K562 (cell line): ENCODE results near the gene SLC6A6. TPM values are rescaled to one million over a fixed set of nuclear protein-coding genes. Genes with fewer than 3 reads are reported as not detected.

Source experiments
- ATF3 ChIP-seq, 2 experiments: fragments of 450-650 bp in 1 of 2; sonication (generic) in 1 of 2; formaldehyde crosslinking in 1 of 2; IDR thresholded peaks in 1 of 2; conservative IDR thresholded peaks in 1 of 2; 2 replicates each; pipeline versions ENCODE4 v1.6.1 to v1.8.1; 2016 to 2023; ENCODE audit warnings: mild to moderate bottlenecking in 2 of 2, moderate library complexity in 2 of 2, inconsistent platforms in 1 of 2, missing genetic modification reagents in 1 of 2
- BRD9 ChIP-seq: fragments of 450-650 bp; IDR thresholded peaks from 2 replicates; pipeline ENCODE4 v1.6.1; 2018; ENCODE audit warnings: low read depth; ENCODE audit not compliant: partially characterized antibody
- CHD7 ChIP-seq: fragments of 200-600 bp; sonication (generic); IDR thresholded peaks from one replicate; pipeline ENCODE4 v1.6.1; 2012; ENCODE audit warnings: mild to moderate bottlenecking, low read depth, low read length, inconsistent platforms
- CREB3L1 ChIP-seq: fragments of 450-650 bp; IDR thresholded peaks from 2 replicates; pipeline ENCODE4 v1.6.1; 2014; ENCODE audit warnings: low read depth, mild to moderate bottlenecking, moderate library complexity, borderline replicate concordance
- EP300 ChIP-seq: IDR thresholded peaks from 2 replicates; pipeline ENCODE4 v1.6.1; 2012; ENCODE audit warnings: low read length, improper control_type of control experiment
- HLTF ChIP-seq: fragments of 450-650 bp; IDR thresholded peaks from 2 replicates; pipeline ENCODE4 v1.6.1; 2016
- RUNX1 ChIP-seq: sonication (generic); IDR thresholded peaks from 2 replicates; pipeline ENCODE4 v1.6.1; 2016; ENCODE audit warnings: antibody characterized with exemption, low read depth
- SREBF2 ChIP-seq: sonication (generic); formaldehyde crosslinking; IDR thresholded peaks from 2 replicates; pipeline ENCODE4 v1.4.0; 2020; ENCODE audit warnings: mild to moderate bottlenecking, missing genetic modification reagents
- TFAP4 ChIP-seq: sonication (generic); formaldehyde crosslinking; IDR thresholded peaks from 2 replicates; pipeline ENCODE4 v1.8.0; 2022; ENCODE audit warnings: missing genetic modification reagents, mild to moderate bottlenecking, moderate library complexity, borderline replicate concordance
- ZKSCAN1 ChIP-seq: fragments of 150-350 bp; IDR thresholded peaks from 2 replicates; pipeline ENCODE4 v1.6.1; 2016; ENCODE audit warnings: low read depth, low read length
- ZNF175 ChIP-seq: fragments of 200-800 bp; sonication (Bioruptor generic); IDR thresholded peaks from 2 replicates; pipeline ENCODE4 v1.6.1; 2016; ENCODE audit warnings: low read depth, mild to moderate bottlenecking, missing genetic modification characterization, missing compliant biosample characterization
- ZNF212 ChIP-seq: fragments of 450-650 bp; formaldehyde crosslinking; IDR thresholded peaks from 2 replicates; pipeline ENCODE4 v1.4.0; 2020; ENCODE audit warnings: mild to moderate bottlenecking
- ZNF253 ChIP-seq: fragments of 250-450 bp; sonication (Bioruptor Pico); conservative IDR thresholded peaks from 2 replicates; pipeline ENCODE4 v1.6.1; 2021; ENCODE audit warnings: mild to moderate bottlenecking
- ZNF384 ChIP-seq: IDR thresholded peaks from 2 replicates; pipeline ENCODE4 v1.6.1; 2012; ENCODE audit warnings: low read depth, low read length, improper control_type of control experiment
- polyA plus RNA-seq, 8 experiments: library from polyadenylated mRNA; depleted of rRNA in 4 of 8; stranded (reverse) in 5 of 8; unstranded in 3 of 8; fragments of >200 nt; fragmentation: Nextera tagmentation in 2 of 8; fragmentation: Illumina TruSeq in 1 of 8; extraction: Ambion mirVana in 2 of 8; extraction: Trizol in 1 of 8; gene quantifications; 2 replicates each; pipeline versions ENCODE4 v1.2.1 to v1.2.3, GENCODE V29; 2011 to 2014; ENCODE audit warnings: inconsistent platforms in 1 of 8, missing spikeins in 1 of 8
- total RNA-seq, 7 experiments: library from RNA; depleted of rRNA in 6 of 7; stranded (reverse); fragments of >200 nt in 6 of 7; fragmentation: Illumina TruSeq in 2 of 7; extraction: Trizol in 2 of 7; gene quantifications; 2 replicates each; pipeline versions ENCODE4 v1.2.1 to v1.2.3, GENCODE V29; 2011 to 2021; ENCODE audit warnings: low replicate concordance in 1 of 7

The SLC6A6 gene
- total and polyA plus RNA-seq, 9 of the 15 experiments (the other 6 are each of a cell fraction or from before 2014, with no cell fraction given): 12.3 to 203 (median 93.2) TPM

- peak; percentile 99 for TF ChIP-seq ATF3 (IDR thresholded peaks at IDR 0.05)
- no peak for TF ChIP-seq ATF3 (CRISPR knock-in tag; conservative IDR thresholded peaks at IDR 0.05)
- no peak for TF ChIP-seq HLTF
- TF ChIP-seq SREBF2 (CRISPR knock-in tag): no peak
- no peak for TF ChIP-seq RUNX1
- no peak for TF ChIP-seq ZNF253 (CRISPR knock-in tag)
- no peak for TF ChIP-seq CREB3L1
- TF ChIP-seq ZNF212 (CRISPR knock-in tag): no peak
- 0 out of 2 replicates have a peak, but pooled peaks have one; percentile 58 for TF ChIP-seq ZNF175 (CRISPR knock-in tag)
- no peak for TF ChIP-seq ZKSCAN1
- no peak for TF ChIP-seq BRD9
- no peak for TF ChIP-seq ZNF384
- TF ChIP-seq EP300: peak; percentile 42; the same call in 1 of the 2 replicates
- TF ChIP-seq CHD7: no peak
- no peak for TF ChIP-seq TFAP4 (CRISPR knock-in tag)
These were observed 13.2 kb upstream of the SLC6A6 start (continued) for GRCh38 chr3:14389166-14389606.
